Endothelial cell of umbilical vein (primary cell): ENCODE results near the gene ST8SIA1. TPM values are rescaled to one million over a fixed set of nuclear protein-coding genes. Genes with fewer than 3 reads are reported as not detected.

ENCODE experiments used
- BruUV-seq: library from RNA; stranded (reverse); fragments of 400-500 nt; replicated peaks from 2 replicates; lab custom pipeline; 2021; lab: Mats Ljungman, UMichigan
- CTCF ChIA-PET: fragments of 300-600, 350-600 bp; sonication (Branson Sonifier 250); formaldehyde crosslinking; loops from one replicate; lab custom pipeline; 2021; ENCODE audit warnings: antibody characterized with exemption, inconsistent platforms; lab: Charles Lee
- POLR2A ChIA-PET: fragments of 300-600, 350-600 bp; sonication (Branson Sonifier 250); formaldehyde crosslinking; loops from one replicate; lab custom pipeline; 2021; ENCODE audit warnings: antibody characterized with exemption, inconsistent platforms; lab: Charles Lee
- DNase-seq: peaks from one replicate; pipeline ENCODE4 v3.0.0-alpha.2; 2011; ENCODE audit warnings: low read depth, low spot score
- FAIRE-seq: peaks from 2 replicates; lab custom pipeline; 2011; peaks lifted over from hg19 to GRCh38; lab: Jason Lieb, UNC
- H2AFZ ChIP-seq: 2 replicates; pipeline ENCODE4 v1.6.0; 2012; ENCODE audit warnings: low read depth, low read length, control low read depth, inconsistent platforms
- H3K27ac ChIP-seq: 2 replicates; pipeline ENCODE4 v1.5.1; 2011; ENCODE audit warnings: low read depth, mild to moderate bottlenecking, control low read depth, low read length, moderate library complexity; ENCODE audit not compliant: insufficient read depth
- H3K27me3 ChIP-seq, 2 experiments: 2 replicates each; pipeline versions ENCODE4 v1.6.0 to v1.6.1; 2011; ENCODE audit warnings: low read length in 2 of 2, mixed read lengths in 1 of 2; ENCODE audit not compliant: control insufficient read depth in 2 of 2, insufficient read depth in 2 of 2
- H3K36me3 ChIP-seq, 2 experiments: 2 replicates in 1 of 2; 3 replicates in 1 of 2; pipeline ENCODE4 v1.5.1; 2011; ENCODE audit warnings: low read length in 2 of 2, mild to moderate bottlenecking in 1 of 2, moderate library complexity in 1 of 2; ENCODE audit not compliant: control insufficient read depth in 2 of 2, insufficient read depth in 2 of 2; ENCODE audit errors: extremely low read depth in 1 of 2
- H3K4me1 ChIP-seq: 3 replicates; pipeline ENCODE4 v1.5.1; 2011; ENCODE audit warnings: mild to moderate bottlenecking, low read length; ENCODE audit not compliant: control insufficient read depth, insufficient read depth; ENCODE audit errors: extremely low read depth
- H3K4me2 ChIP-seq: 2 replicates; pipeline ENCODE4 v1.6.1; 2011; ENCODE audit warnings: low read length, control low read depth, mixed read lengths; ENCODE audit not compliant: insufficient read depth
- H3K4me3 ChIP-seq, 3 experiments: fragments of 200-600 bp in 1 of 3; sonication (generic), shearing (Covaris generic) in 1 of 3; replicated peaks in 1 of 3; 2 replicates each; pipeline ENCODE4 v1.5.1; 2011 to 2016; ENCODE audit warnings: control low read depth in 3 of 3, low read length in 3 of 3, mild to moderate bottlenecking in 2 of 3, inconsistent platforms in 1 of 3, low read depth in 1 of 3, moderate library complexity in 1 of 3; ENCODE audit not compliant: insufficient read depth in 1 of 3
- H3K79me2 ChIP-seq: 2 replicates; pipeline ENCODE4 v1.6.0; 2012; ENCODE audit warnings: low read length, inconsistent platforms; ENCODE audit not compliant: control insufficient read depth, insufficient read depth
- H3K9ac ChIP-seq: replicated peaks from 2 replicates; pipeline ENCODE3; 2011; ENCODE audit warnings: low read length, control low read depth; ENCODE audit not compliant: insufficient read depth; ENCODE audit errors: extremely low read depth
- H3K9me1 ChIP-seq: replicated peaks from 3 replicates; pipeline ENCODE4 v1.6.0; 2011; ENCODE audit warnings: mild to moderate bottlenecking, low read length; ENCODE audit not compliant: control insufficient read depth, insufficient read depth; ENCODE audit errors: extremely low read depth
- H3K9me3 ChIP-seq: replicated peaks from 2 replicates; pipeline ENCODE4 v1.5.1; 2012; ENCODE audit warnings: low read length, inconsistent platforms; ENCODE audit not compliant: control insufficient read depth, insufficient read depth
- H4K20me1 ChIP-seq: replicated peaks from 2 replicates; pipeline ENCODE3; 2011; ENCODE audit warnings: mild to moderate bottlenecking, low read length; ENCODE audit not compliant: control insufficient read depth, insufficient read depth; ENCODE audit errors: extremely low read depth
- EZH2 ChIP-seq: IDR thresholded peaks from 2 replicates; pipeline ENCODE4 v1.6.1; 2012; ENCODE audit warnings: borderline replicate concordance, low read depth, mild to moderate bottlenecking, moderate library complexity, low read length, inconsistent platforms; ENCODE audit not compliant: severe bottlenecking
- FOS ChIP-seq: IDR thresholded peaks from 2 replicates; pipeline ENCODE4 v1.6.1; 2011; ENCODE audit warnings: mild to moderate bottlenecking, low read length, moderate library complexity, borderline replicate concordance; ENCODE audit not compliant: insufficient read depth
- GATA2 ChIP-seq: IDR thresholded peaks from 2 replicates; pipeline ENCODE4 v1.7.0; 2011; ENCODE audit warnings: low read depth, mild to moderate bottlenecking, moderate library complexity, mixed read lengths, low read length; ENCODE audit not compliant: insufficient read length, insufficient read depth
- JUN ChIP-seq: IDR thresholded peaks from 2 replicates; pipeline ENCODE4 v1.6.1; 2011; ENCODE audit warnings: borderline replicate concordance, low read depth; ENCODE audit not compliant: insufficient read length, insufficient read depth
- MYC ChIP-seq: IDR thresholded peaks from one replicate; pipeline ENCODE4 v1.6.1; 2011; ENCODE audit warnings: mild to moderate bottlenecking, low read depth, low read length
- POLR2A ChIP-seq: IDR thresholded peaks from 2 replicates; pipeline ENCODE4 v1.6.1; 2012; ENCODE audit warnings: low read depth, mild to moderate bottlenecking, control low read depth, low read length
- POLR2AphosphoS5 ChIP-seq: IDR thresholded peaks from 2 replicates; pipeline ENCODE4 v1.6.1; 2012; ENCODE audit warnings: low read depth, mild to moderate bottlenecking, control low read depth, low read length, moderate library complexity; ENCODE audit not compliant: insufficient read depth
- dilution Hi-C: fragments of 300-500 bp; cut with MboI; formaldehyde crosslinking; loops from one replicate; pipeline ENCODE4 v1.15.0; 2019; ENCODE audit warnings: low sequenced_read_pairs; ENCODE audit not compliant: extremely low pct_ligation_motif_present
- intact Hi-C: fragments of 100-400 bp; cut with micrococcal nuclease; formaldehyde crosslinking; loops from one replicate; pipeline ENCODE4 v1.10.0; 2022
- polyA plus RNA-seq, 4 experiments: library from polyadenylated mRNA; depleted of rRNA in 3 of 4; stranded (reverse) in 3 of 4; unstranded in 1 of 4; fragments of >200 nt; gene quantifications; 2 replicates each; pipeline versions ENCODE4 v1.2.1 to v1.2.3, GENCODE V29; 2011 to 2012; ENCODE audit warnings: missing spikeins in 1 of 4
- total RNA-seq: library from RNA; stranded (reverse); gene quantifications from 2 replicates; pipeline ENCODE4 v1.2.3, GENCODE V29; 2021
- TF ChIP-seq, protein P1 (sequence below): IDR thresholded peaks from 2 replicates; pipeline ENCODE4 v1.6.1; 2011; ENCODE audit not compliant: insufficient read depth, insufficient read length
- TF ChIP-seq, protein P2 (sequence below), 2 donors: IDR thresholded peaks; 1 replicate in 1 of 2; 2 replicates in 1 of 2; pipeline ENCODE4 v1.5.1; 2011; ENCODE audit warnings: low read length in 2 of 2, mild to moderate bottlenecking in 2 of 2, moderate library complexity in 2 of 2, control low read depth in 1 of 2, inconsistent platforms in 1 of 2, low read depth in 1 of 2; ENCODE audit not compliant: insufficient read depth in 1 of 2; ENCODE audit errors: extremely low read depth in 1 of 2

Gene ST8SIA1
- total and polyA plus RNA-seq, 2 donors (not counting 3 experiments of a cell fraction or from before 2014, with no cell fraction given): not detected

DNA sequence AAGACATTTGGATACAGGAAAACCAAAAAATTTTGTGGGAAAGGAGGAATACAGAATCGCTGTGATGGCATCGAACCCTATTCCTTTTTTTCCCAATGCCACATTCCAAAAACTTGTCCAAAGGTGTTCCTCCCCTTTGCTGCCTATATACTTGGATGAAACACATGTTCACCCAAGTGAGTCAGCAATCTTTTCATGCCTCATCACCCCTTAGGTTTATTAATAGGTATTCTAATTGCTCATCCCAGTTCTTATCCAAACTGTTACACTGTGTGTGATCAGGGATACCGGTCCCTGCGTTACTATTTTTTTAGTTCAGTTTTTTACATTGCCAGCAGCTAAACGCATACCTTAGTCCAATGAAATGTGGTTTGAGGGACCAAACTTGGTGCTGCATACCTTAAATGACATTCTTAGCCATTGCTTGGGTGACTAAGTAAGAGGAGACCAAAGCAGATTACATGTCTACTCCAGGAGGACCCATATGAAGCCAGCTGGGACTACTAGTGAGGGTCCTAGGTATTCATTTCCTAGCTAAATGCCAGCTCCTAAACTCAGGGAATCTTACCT lies 20.6 kb upstream of the ST8SIA1 start:
- Histone ChIP-seq H3K4me3 (no peak overlapping the region), H3K9me1 (no peaks in the 10 kb centered on the region), H3K4me2 (no peak overlapping the region), H3K27ac (no peak overlapping the region), H3K27me3 (peaks cover 0 to 2% of the 10 kb centered on the region in 2 experiments), H3K79me2 (no peaks in the 10 kb centered on the region), H2AFZ (no peak overlapping the region), H3K4me1 (no peaks in the 10 kb centered on the region), H4K20me1 (no peaks in the 10 kb centered on the region), H3K36me3 (no peaks in the 10 kb centered on the region), H3K9ac (no peak overlapping the region), H3K9me3 (no peaks in the 10 kb centered on the region)
- dilution Hi-C loops (no loop called here), intact Hi-C loops (no loop called here)
- no peak for TF ChIP-seq POLR2AphosphoS5
- no peak for TF ChIP-seq GATA2
- no peak for TF ChIP-seq EZH2
- TF ChIP-seq, protein P1, sequence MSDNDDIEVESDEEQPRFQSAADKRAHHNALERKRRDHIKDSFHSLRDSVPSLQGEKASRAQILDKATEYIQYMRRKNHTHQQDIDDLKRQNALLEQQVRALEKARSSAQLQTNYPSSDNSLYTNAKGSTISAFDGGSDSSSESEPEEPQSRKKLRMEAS: no peak
- no peak for TF ChIP-seq JUN
- TF ChIP-seq, protein P2, sequence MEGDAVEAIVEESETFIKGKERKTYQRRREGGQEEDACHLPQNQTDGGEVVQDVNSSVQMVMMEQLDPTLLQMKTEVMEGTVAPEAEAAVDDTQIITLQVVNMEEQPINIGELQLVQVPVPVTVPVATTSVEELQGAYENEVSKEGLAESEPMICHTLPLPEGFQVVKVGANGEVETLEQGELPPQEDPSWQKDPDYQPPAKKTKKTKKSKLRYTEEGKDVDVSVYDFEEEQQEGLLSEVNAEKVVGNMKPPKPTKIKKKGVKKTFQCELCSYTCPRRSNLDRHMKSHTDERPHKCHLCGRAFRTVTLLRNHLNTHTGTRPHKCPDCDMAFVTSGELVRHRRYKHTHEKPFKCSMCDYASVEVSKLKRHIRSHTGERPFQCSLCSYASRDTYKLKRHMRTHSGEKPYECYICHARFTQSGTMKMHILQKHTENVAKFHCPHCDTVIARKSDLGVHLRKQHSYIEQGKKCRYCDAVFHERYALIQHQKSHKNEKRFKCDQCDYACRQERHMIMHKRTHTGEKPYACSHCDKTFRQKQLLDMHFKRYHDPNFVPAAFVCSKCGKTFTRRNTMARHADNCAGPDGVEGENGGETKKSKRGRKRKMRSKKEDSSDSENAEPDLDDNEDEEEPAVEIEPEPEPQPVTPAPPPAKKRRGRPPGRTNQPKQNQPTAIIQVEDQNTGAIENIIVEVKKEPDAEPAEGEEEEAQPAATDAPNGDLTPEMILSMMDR (IDR thresholded peaks at IDR 0.05; ENCODE audit: extremely low read depth in 1 of 2, insufficient read depth in 1 of 2, low read depth in 1 of 2, low read length in 2 of 2): no peak
- TF ChIP-seq MYC: no peak
- TF ChIP-seq FOS: no peak
- no peak for TF ChIP-seq POLR2A
- CTCF ChIA-PET: no interaction called here
- POLR2A ChIA-PET: no interaction called here
- BruUV-seq: no TSS peak
- DNase-seq (no peak), FAIRE-seq (no peak)
